Stomach (tissue), 4 donors: ENCODE data around the gene USP38.

Experiments used
- POLR2A ChIP-seq, 4 donors: fragments of 450-650 bp; IDR thresholded peaks; one replicate each; pipeline ENCODE4 v1.6.1; 2016; ENCODE audit warnings: antibody characterized with exemption in 4 of 4, control low read depth in 2 of 4, mild to moderate bottlenecking in 1 of 4, moderate library complexity in 1 of 4
- TF ChIP-seq, protein P1 (sequence below), 7 experiments: fragments of 450-650 bp in 4 of 7; fragments of 200-600 bp in 3 of 7; sonication (generic) in 3 of 7; IDR thresholded peaks; one replicate each; pipeline ENCODE4 v1.5.1; 2016 to 2019; ENCODE audit warnings: antibody characterized with exemption in 7 of 7, control low read depth in 2 of 7, mild to moderate bottlenecking in 1 of 7

DNA sequence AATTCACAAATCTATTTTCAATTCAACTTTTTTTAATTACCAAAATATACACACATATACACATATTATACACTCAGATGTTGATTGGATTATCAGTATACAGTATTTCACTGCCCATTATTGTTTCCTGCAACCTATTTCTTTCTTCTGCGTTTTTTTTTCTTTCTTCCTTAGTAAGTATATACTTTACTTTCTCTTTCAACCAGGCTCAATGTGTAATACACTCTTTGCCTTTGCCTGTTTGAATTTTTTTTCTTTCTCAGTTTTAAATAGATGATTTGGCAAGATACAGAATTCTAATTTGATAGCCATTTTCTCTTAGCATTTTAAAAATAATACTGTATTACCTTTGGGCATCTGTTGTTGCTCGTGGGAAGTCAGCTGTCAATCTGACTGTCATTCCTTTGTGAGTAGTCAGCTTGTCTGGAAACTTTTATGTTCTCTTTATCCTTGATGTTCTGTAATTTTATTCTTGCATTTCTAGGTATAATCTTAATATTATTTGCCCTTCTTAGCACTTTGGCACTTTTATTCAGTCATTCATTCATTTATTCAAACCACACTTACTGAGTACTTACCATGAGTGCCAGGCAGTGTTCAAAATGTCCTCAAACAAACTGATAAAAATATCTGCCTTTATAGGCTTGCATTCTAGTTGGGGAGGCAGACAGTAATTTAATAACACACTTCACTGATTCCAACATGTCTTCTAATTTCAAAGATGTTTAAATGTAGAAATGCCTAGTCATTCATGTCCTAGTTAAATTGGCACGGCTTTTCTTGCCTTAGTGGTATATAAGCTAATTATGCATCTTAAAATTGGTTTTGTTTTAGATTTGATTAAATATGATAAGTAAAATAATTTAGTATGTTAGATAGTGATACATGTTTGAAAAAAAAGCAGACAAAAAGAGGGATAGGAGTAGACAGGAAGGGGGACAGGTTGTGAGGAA lies 3.7 kb downstream of the USP38 start:
- TF ChIP-seq, protein P1, sequence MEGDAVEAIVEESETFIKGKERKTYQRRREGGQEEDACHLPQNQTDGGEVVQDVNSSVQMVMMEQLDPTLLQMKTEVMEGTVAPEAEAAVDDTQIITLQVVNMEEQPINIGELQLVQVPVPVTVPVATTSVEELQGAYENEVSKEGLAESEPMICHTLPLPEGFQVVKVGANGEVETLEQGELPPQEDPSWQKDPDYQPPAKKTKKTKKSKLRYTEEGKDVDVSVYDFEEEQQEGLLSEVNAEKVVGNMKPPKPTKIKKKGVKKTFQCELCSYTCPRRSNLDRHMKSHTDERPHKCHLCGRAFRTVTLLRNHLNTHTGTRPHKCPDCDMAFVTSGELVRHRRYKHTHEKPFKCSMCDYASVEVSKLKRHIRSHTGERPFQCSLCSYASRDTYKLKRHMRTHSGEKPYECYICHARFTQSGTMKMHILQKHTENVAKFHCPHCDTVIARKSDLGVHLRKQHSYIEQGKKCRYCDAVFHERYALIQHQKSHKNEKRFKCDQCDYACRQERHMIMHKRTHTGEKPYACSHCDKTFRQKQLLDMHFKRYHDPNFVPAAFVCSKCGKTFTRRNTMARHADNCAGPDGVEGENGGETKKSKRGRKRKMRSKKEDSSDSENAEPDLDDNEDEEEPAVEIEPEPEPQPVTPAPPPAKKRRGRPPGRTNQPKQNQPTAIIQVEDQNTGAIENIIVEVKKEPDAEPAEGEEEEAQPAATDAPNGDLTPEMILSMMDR (IDR thresholded peaks at IDR 0.05) = no peak
- no peak for TF ChIP-seq POLR2A (IDR thresholded peaks at IDR 0.05)
